T-helper 1 cell treated with Interleukin-12 subunit alpha and Interleukin-12 subunit beta and Interleukin-4 antibody, amounts not matched to agents 30 ng/mL and 1 ng/mL, for 36 hours (primary cell): Measurements from ENCODE around the gene FGGY. TPM values are rescaled to one million over a fixed set of nuclear protein-coding genes. Genes with fewer than 3 reads are reported as not detected.

ENCODE experiments used
- intact Hi-C: fragments of 100-400 bp; cut with micrococcal nuclease; formaldehyde crosslinking; loops from one replicate; pipeline ENCODE4 v1.15.1; 2024
- total RNA-seq: library from RNA; stranded (reverse); gene quantifications from 2 replicates; pipeline ENCODE4 v1.2.3, GENCODE V29; 2022

Gene FGGY
- total RNA-seq, 1 donor from 2014 or later, result 12.2 TPM

DNA sequence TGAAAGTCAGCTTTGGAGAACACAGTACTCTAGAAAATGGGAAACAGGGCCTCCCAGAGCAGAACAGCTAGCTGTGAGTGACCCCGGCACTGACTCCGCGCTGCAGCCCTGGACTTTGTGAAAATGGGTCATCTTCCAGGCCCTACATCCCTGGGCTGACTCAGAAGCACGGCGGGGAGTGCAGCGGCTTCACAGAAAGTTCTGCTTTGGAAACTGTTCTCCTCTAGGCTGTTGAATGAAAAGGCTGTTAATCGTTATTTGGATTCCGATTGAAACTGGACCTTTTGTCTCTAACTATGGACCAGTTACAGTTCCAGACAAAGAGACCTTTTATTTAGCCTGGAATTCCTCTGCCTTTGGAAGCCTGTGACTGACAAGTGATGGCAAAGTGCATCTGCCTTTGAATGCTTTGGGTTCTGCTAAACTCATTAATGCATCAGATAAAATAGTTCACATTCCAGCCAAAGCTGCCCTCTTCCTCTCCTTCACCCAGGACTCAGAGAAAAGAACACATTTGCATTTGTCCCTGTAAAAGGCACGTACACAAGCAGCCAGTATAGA is 372.9 kb downstream of the FGGY start:
- intact Hi-C loops, result no loop called here

DNA sequence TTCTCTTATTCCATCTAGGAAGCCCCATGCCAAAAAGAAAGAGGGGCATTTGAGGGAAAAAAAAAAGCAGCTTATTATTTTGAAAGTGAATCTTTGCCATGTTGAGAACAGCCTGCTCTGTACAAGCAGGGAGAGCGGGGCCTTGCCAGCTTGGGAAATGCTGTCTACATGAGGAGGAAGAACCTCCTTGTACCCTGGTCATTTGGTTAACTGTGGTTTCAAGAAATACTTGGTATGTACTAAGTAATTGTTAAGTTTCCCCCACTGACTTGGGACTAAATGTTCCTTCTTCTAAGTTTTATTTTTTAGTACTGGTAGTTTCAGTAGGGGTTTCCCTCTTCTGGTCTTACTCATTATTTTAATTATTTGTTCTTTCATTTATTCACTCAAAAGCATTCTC is 373.8 kb downstream of the FGGY start:
- intact Hi-C loops, result no loop called here

DNA sequence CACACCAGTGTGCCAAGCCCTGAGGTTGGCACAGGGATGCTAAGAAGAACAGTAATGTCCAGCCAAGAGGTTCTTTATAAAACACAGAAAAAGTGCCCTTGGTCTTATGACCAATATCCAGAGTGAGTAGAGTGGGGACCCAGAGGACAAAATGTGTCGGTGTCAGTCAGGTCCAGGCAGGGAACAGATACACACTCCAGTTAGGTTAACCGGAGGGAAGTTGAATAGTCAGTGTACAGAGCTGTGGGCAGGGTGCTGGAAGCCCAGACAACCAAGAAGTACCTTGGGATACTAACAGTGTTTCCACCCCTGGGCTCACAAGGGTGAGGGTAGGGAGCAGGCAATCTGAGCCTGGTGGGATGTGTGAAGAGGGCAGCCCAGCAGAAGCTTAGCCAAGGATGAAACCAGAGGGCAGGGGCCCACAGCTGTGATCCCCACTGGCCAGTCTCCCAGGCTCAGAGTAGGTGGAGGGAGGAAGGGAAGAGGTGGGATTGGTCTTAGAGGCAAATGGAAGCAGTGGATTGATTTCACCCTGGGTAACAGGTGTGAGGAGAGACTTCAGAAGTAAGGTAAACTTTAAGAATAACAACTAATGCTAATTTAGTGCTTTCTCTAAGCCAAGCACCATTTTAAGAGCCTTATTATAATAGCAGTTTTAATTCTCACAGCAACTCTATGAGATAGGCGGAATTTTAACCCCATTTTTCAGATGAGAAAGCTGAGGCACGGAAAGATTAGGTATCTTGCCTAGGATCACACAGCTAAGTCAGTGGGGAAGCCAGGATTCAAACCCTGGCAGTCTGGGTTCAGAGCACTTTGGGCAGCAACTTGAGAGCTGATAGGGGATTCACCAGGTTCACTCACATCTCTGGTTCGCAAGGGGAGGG is 374.4 kb downstream of the FGGY start:
- intact Hi-C loops, result no loop called here

DNA sequence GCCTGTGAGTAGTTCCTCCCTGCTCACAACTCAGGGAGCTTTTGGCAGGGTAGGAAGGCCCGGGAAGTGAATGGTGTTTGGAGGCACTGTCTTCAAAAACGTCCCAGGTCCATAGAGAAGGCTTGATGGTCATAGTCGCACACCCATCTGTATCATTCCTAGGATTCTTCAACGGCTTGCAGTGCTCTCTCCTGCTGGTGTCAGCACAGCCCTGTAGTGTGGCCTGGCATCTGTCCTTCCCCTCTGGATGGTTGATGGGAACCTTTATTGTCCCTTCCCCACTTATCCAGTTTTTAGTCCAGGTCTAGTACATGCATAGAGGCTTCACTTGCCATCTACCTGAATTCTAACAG is 375.0 kb downstream of the FGGY start:
- intact Hi-C loops, result no loop called here

DNA sequence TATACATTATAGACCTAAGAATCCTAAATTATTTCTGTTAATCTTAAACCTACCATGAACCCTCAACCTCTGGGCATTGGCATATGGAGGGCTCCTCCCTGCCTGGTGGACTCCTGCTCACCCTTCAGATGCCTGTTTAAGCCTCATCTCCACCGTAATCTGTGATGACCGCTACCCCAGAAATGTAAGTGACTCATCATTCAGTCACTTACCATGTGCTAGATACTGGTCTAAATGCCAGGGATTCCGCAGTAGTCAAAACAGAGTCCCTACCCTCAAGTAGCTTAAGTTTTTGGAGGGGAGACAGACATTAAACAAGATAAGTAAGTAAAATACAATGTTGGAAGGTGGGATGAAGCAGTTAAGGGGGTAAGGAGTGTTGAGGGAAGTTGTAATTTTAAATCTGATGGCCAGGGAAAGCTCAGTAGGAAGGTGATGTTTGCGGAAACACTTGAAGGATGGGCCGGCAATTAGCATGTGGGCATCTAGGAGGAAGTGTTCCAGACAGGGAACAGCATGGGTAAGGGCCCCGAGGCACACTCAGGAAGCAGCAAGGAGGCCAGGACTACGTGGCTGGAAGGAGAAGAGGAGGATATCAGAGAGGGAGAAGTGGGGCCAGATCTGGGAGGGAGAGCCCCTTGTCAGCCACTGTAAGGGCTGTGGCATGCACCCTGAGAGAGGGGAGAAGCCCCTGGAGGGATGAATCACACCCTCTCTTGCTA is 376.1 kb downstream of the FGGY start:
- intact Hi-C loops, result no loop called here

DNA sequence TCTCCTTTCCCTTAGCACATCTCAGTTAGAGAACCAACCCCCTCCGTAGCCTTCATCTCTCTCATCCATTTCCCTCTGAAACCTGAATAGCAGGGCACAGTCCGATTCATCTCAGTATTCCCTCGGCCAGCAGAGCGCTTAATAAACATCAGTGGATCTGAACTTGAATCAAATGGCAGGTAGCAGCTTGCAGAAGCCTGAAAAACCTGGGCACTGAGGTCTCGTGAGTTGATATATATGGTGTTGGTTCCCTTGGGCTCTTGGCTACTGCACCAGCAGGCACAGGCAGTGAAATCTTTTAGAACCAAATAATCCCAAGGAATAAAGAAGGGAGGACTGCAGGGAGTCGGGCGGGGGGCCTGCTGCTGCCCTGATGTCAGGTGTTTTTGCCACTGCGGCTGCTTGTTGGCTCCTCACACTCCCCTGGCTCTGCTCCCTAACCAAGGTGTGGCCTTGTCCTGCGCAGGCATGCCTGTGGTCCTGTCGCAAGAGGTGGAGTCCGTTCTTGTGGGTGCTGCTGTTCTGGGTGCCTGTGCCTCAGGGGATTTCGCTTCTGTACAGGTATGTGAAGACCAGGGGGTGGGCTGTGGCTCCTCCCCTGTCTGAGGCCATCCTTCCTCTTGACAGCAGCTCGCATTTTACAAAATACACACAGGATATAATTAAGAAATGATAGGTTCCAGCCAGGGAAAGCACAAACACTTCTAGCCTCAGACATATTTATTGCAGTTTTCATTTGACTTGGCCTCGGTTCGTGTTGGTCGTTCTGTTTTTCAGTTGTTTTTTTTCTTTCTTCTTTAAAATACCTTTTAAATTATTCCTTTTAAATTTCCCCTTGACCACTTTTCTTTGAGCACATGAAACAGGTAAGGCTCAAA is 376.9 kb downstream of the FGGY start:
- intact Hi-C loops, result no loop called here

DNA sequence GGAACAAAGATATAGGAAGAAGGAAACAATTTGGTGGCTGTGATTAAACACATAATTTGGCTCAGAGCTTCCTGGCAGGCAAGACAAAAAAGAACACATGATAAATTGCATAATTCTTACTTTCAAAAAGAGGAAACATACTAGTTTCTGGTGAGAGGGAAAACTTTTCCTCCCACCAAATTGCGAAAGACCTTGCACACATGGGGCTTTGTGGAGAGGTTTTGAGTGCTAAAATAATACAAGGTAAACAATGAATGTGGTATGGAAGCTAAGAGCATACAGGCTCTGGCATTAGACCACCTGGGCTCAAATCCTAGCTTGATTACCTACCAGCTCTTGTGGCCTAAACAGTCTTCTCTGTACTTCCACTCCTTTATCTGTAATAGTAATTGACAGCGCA is 377.7 kb downstream of the FGGY start:
- intact Hi-C loops, result no loop called here

DNA sequence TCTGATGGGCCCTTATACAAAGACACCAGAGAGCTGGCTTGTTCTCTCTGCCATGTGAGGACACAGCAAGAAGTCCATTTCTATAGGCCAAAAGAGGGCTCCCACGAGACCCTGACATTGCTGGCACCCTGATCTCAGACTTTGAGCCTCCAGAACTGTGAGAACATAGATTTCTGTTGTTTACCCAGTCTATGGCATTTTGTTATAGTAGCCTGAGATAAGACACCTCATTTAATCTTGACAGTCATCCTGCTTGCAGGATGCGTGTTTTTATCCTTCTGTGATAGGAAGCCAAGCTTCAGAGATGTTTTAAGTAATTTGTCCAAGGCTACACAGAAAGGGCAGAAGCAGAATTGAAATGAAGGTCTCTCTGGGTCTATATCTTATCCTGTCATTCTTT is 379.0 kb downstream of the FGGY start:
- intact Hi-C loops, result no loop called here

DNA sequence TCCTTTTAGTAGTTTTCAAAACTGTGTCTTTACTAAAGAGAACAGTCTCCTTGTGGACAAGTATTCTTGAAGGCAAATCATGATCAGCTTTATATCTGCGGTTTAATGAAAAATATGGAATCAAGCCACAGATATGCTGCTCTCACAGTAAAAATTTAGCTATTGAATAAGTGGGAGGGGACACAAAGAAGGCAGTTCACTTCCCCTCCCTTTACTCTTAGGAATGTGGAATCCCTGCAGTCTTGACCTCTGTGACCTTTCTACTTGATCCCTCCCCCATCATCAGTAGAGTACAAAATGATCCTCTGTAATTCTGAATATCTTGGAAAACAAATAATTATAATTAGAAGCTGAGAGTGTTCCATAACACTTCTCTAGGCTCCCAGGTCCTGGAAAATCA is 381.1 kb downstream of the FGGY start:
- intact Hi-C loops, result no loop called here

DNA sequence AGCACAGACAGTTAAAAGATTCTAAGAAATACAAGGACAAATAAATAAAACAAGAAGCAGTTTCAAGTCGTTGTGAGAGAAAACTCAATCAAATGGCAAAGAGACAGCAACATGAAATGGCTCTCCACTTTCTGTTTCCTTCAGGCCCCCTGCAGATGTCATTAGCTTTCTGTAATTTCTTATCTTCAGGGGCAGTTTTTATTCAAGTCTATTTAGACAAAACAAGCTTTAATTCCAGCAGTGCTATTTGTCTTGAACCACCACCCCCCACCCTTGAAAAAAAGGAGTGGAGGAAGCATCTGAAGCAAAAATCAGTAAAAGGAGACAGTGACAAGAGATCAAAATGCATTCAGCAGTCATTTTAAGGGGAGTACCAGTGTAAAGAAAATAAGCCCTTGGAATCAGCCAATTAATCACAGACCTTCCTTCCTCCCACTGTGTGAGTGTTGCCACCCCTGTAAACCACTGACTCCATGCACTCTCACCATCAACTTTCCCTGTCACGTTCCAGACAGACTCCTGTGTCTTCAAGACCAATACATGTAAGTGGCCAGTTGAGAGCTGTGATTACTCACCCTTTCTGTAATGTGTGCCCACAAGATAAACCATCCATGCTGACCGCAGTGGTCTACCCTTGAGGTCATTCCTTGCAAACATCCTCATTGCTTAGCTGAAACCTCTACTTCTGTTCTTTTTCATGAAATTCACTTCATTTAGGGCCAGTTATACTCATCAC is 381.8 kb downstream of the FGGY start:
- intact Hi-C loops, result no loop called here

DNA sequence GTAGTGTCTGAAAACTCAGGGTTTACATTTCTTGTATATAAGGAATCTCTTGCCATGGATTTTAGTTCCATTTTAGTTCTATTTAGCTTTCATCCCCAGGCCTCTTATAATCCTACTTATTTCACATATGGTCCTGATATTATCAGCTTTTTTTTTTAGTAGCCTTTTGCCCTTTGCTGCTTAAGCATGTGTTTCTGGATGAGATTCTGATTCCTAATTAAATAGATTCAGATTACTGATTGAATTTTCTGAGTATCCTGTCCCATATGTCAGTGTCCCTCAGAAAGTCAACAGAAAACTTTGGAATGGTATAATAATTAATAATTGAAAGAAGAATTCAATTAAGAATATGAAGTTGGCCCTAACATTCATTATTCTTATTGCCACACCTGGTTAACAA is 383.1 kb downstream of the FGGY start:
- intact Hi-C loops, result no loop called here

DNA sequence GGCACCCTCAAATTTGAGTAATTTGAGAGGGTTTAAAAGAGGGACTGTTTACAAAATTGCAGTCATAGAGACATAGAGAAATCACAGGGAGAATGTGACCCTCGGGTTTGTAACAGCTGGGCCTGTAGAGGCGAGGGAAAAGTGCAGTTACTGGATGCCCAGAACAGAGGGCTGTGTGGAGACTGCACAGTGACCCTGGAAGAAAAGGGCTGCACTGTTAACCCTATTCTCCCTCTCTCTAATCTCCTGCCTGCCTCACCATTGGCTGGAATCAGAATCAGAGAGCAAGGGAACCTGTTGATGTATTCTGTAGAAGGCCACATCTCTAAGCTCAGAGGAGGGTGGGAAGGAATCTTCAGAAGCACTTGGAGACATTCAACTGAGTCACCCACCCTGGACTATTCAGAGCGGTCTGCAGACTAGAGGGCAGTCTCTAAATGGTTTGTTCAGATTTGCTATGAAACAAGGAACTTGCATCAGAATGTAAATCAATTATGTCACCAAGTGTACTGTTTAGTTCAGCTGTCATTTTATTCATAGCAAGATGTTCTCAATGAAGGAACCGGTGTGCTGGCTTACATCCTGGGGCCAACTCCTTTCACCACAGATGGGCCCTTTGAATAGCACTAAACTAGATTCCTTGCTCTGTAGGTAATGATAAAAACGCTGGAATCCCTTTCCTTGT is 385.6 kb downstream of the FGGY start:
- intact Hi-C loops, result no loop called here

DNA sequence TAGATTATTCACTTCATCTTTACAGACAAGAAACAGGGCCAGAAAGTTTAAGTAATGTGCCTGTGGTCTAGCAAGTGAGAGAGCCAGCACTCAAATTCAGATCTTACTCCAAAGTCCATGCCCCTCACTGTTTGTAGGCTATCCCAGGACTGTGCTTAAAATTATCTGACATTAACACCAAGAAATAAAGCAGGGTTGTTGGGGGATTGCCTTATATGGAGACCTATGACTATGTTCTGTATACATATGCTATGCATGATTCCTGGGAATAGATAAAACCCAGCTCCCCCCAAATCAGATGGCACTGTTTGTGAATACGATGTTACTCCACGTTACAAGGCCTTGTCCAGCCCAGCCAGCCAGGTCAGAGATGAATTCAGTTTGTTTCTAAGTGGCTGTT is 386.3 kb downstream of the FGGY start:
- intact Hi-C loops, result no loop called here

DNA sequence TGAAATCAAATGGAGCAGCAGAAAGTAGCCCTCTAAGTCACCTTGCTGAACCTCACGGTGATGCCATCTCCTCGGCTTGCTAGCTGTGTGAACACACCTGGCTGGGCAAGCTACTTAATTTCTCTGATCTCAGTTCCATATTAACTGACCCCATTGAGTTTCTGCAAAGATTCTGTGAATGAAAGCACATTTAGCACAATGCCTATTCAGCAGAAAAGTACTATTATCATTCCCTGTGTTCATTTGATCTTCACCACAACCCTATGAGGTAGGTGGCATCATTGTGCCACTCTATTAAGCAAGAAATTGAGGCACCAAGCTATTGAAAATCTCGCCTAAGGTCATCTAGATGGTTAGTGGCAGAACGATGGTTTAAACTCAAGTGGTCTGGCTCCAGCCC is 387.8 kb downstream of the FGGY start:
- intact Hi-C loops, result no loop called here

DNA sequence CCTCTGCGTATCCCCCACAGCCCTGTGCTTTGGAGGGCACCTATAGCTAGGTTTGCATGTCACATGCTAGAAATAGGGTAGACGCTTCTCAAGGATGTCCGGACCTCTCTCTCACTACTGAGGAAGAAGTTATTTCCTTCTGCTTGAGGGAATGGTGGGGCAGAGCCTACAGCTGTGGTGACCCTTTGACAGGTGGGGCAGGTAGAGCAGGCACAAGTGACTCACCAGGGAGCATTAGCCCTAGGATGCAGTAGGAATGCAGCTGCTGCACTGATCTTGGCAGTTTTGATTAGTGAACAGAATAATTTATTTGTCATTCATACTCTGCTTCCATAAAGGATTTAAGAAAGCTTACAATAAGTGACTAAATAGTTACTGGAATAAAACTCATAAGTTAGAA is 388.2 kb downstream of the FGGY start:
- intact Hi-C loops, result no loop called here

DNA sequence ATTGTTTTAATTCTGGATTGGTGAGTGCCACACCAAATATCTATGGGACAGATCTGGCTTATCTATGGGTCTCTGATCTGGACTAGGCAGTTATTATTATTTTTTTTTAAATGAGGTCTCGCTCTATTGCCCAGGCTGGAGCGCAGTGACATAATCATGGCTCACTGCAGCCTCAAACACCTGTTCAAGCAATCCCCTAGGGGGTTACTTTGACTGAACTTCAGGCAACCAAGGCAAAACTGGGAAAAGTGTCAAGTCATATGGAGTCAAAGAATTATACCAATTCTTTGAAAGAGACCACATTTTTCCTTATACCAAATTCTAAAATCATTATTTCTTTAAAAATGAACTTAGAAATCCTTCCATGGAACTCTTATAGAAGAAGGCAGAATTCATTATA is 388.8 kb downstream of the FGGY start:
- intact Hi-C loops, result no loop called here

DNA sequence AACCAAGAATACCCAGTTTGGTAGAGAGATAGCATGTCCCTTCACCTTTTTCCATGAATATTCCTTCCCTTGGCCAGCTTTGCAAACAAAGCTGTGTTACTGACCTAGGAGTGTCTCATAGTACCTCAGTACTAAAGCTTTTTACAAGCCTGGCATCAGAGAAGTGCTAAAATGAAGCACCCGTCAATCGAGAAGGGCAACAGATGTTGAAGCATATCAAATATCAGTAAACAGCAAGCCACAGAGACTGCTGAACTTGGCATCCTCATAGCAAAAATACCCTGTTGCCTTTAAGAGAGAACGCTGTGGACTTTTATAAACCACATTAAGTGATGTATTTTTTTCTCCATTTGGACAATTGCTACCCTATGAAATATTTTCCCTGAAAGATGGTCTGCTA is 389.3 kb downstream of the FGGY start:
- intact Hi-C loops, result no loop called here

DNA sequence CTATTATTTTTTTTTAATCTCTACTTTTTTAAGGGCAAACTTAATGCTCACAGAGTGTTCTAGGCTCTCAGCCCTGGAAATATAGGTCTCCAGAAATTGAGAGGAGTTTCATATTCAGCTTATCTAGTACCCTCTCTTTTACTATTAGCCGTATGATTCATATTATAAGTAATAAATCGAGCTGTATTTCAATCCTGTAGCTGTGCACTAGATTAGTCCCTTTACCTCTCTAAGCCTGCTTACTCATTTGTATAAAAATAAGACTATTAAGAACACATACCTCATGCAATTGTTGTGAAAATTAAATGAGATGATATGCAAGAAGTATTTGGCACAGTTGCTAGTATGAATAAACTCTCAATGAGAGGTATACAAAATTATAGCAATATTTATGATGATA is 389.7 kb downstream of the FGGY start:
- intact Hi-C loops, result no loop called here

DNA sequence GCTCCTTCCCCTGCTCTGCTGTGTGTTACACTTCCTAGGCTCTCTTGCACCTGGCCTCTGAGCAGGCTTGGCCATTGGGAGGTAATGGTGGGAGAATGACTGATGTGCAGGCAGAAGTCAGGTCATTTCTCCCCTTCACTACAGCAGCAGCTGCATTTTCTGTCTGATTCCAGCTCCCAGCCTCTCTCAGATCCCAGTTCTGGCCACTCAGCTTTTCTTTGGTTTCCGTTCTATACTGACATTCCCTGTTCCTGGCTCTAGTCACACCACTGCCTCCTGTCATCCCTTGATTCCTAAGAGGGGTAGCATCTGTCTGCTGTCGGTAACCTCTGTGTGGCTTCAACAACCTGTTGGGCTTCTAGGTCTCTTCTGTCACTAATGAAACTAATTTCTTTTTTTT is 390.2 kb downstream of the FGGY start:
- intact Hi-C loops, result no loop called here

DNA sequence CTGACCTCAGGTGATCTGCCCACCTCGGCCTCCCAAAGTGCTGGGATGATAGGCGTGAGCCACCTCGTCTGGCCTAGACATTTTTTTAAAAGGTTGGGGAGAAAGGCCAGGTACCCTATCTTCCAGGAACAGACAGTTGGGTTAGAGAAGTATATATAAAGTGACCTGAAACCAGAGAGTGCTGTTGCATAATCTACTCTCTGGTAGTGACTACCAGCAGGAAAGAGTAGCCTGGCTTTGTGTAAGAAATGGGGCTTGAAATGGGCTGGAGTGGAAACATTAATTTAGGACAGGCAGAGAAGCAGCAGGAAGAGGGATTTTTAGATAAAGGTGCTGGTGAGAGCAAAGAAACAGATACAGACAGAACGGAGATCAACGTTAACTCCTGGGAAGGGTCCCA is 392.1 kb downstream of the FGGY start:
- intact Hi-C loops, result no loop called here
